GM12878 (cell line): ENCODE data around the gene KCND3. TPM values are rescaled to one million over a fixed set of nuclear protein-coding genes. Genes with fewer than 3 reads are reported as not detected.

Experiments used
- ATAC-seq: fragments of 200-7000 bp; cut with Tn5 transposase; 3 replicates; pipeline ENCODE4 v1.9.1; 2020; ENCODE audit warnings: mild to moderate bottlenecking, moderate library complexity
- BruUV-seq: library from RNA; stranded (reverse); fragments of 400-500 nt; replicated peaks from 2 replicates; lab custom pipeline; 2021; lab: Mats Ljungman, UMichigan
- CTCF ChIA-PET: fragments of 300-600 bp; sonication (Branson Sonifier 250); formaldehyde crosslinking; extraction: SDS; loops from one replicate; lab custom pipeline; 2021; ENCODE audit warnings: inconsistent platforms; lab: Yijun Ruan, JAX
- POLR2A ChIA-PET: fragments of 350-600 bp; formaldehyde crosslinking; extraction: SDS; loops from one replicate; lab custom pipeline; 2021; ENCODE audit warnings: inconsistent platforms; lab: Charles Lee
- RAD21 ChIA-PET: fragments of 300-600 bp; sonication (Branson Sonifier 250); formaldehyde crosslinking; loops from one replicate; lab custom pipeline; 2023; ENCODE audit warnings: antibody characterized with exemption; ENCODE audit not compliant: unreplicated experiment; lab: Charles Lee
- SMC1A ChIA-PET: fragments of 300-600 bp; sonication (Branson Sonifier 250); formaldehyde crosslinking; loops from one replicate; lab custom pipeline; 2023; ENCODE audit not compliant: unreplicated experiment, uncharacterized antibody; lab: Charles Lee
- DNase-seq: peaks from one replicate; pipeline ENCODE4 v3.0.0-alpha.2; 2011; ENCODE audit warnings: low read depth, low spot score
- FAIRE-seq: peaks from 3 replicates; lab custom pipeline; 2011; peaks lifted over from hg19 to GRCh38; lab: Jason Lieb, UNC
- H2AFZ ChIP-seq: 2 replicates; pipeline ENCODE4 v1.6.0; 2011; ENCODE audit warnings: low read depth, low read length, control low read depth; ENCODE audit not compliant: control insufficient read depth
- H3K27ac ChIP-seq: 2 replicates; pipeline ENCODE4 v1.5.1; 2011; ENCODE audit warnings: control low read depth; ENCODE audit not compliant: control insufficient read depth, insufficient read depth
- H3K27me3 ChIP-seq, 2 experiments: replicated peaks in 1 of 2; 2 replicates each; pipeline versions ENCODE4 v1.6.0 to v1.6.1; 2011; ENCODE audit warnings: low read length in 1 of 2; ENCODE audit not compliant: control insufficient read depth in 2 of 2, insufficient read depth in 2 of 2
- H3K36me3 ChIP-seq, 2 experiments: 2 replicates each; pipeline ENCODE4 v1.5.1; 2011; ENCODE audit warnings: low read length in 1 of 2; ENCODE audit not compliant: control insufficient read depth in 2 of 2, insufficient read depth in 2 of 2
- H3K4me1 ChIP-seq: 2 replicates; pipeline ENCODE4 v1.6.1; 2011; ENCODE audit warnings: mild to moderate bottlenecking, low read length, moderate library complexity, mixed read lengths; ENCODE audit not compliant: control insufficient read depth, insufficient read depth
- H3K4me2 ChIP-seq: 2 replicates; pipeline ENCODE4 v1.6.0; 2011; ENCODE audit warnings: control low read depth; ENCODE audit not compliant: control insufficient read depth, insufficient read depth
- H3K4me3 ChIP-seq: fragments of 200-600 bp; sonication (generic); 2 replicates; pipeline ENCODE4 v1.5.1; 2016
- H3K79me2 ChIP-seq: 2 replicates; pipeline ENCODE4 v1.6.0; 2011; ENCODE audit warnings: low read length; ENCODE audit not compliant: control insufficient read depth, insufficient read depth
- H3K9ac ChIP-seq: 2 replicates; pipeline ENCODE4 v1.8.0; 2011; ENCODE audit warnings: low read length, control low read depth, mixed read lengths; ENCODE audit not compliant: control insufficient read depth, insufficient read depth
- H3K9me3 ChIP-seq: replicated peaks from 3 replicates; pipeline ENCODE4 v1.5.1; 2011; ENCODE audit warnings: mild to moderate bottlenecking, low read length; ENCODE audit not compliant: control insufficient read depth, insufficient read depth
- H4K20me1 ChIP-seq: 2 replicates; pipeline ENCODE4 v1.6.0; 2011; ENCODE audit not compliant: control insufficient read depth, insufficient read depth
- ASH2L ChIP-seq: fragments of 300-600, 200-600 bp; sonication (generic); IDR thresholded peaks from 2 replicates; pipeline ENCODE4 v1.6.1; 2017; ENCODE audit warnings: low read depth, mild to moderate bottlenecking, borderline replicate concordance
- BHLHE40 ChIP-seq, 2 experiments: fragments of 450-650 bp in 1 of 2; IDR thresholded peaks; 2 replicates each; pipeline ENCODE4 v1.6.1; 2011 to 2017; ENCODE audit warnings: low read depth in 2 of 2, borderline replicate concordance in 1 of 2, improper control_type of control experiment in 1 of 2, low read length in 1 of 2, mild to moderate bottlenecking in 1 of 2
- CHD4 ChIP-seq: fragments of 200-600 bp; sonication (generic); IDR thresholded peaks from 2 replicates; pipeline ENCODE4 v1.6.1; 2016; ENCODE audit warnings: mild to moderate bottlenecking
- EP300 ChIP-seq, 2 experiments: fragments of 150-350 bp in 1 of 2; IDR thresholded peaks; 2 replicates each; pipeline ENCODE4 v1.6.1; 2011 to 2012; ENCODE audit warnings: low read depth in 2 of 2, low read length in 2 of 2, borderline replicate concordance in 1 of 2, improper control_type of control experiment in 1 of 2, inconsistent platforms in 1 of 2; ENCODE audit not compliant: control insufficient read depth in 1 of 2
- NBN ChIP-seq: fragments of 450-650 bp; IDR thresholded peaks from 2 replicates; pipeline ENCODE4 v1.6.1; 2016
- RB1 ChIP-seq: fragments of 450-650 bp; formaldehyde crosslinking; IDR thresholded peaks from 2 replicates; pipeline ENCODE4 v1.6.1; 2017; ENCODE audit warnings: mild to moderate bottlenecking, borderline replicate concordance
- SMAD5 ChIP-seq: IDR thresholded peaks from 2 replicates; pipeline ENCODE4 v1.6.1; 2016; ENCODE audit warnings: antibody characterized with exemption, low read depth
- SP1 ChIP-seq: IDR thresholded peaks from one replicate; pipeline ENCODE4 v1.6.1; 2011; ENCODE audit warnings: low read depth, low read length
- SUPT20H ChIP-seq: IDR thresholded peaks from 2 replicates; pipeline ENCODE4 v1.6.1; 2011; ENCODE audit warnings: low read depth, mild to moderate bottlenecking, low read length, moderate library complexity, borderline replicate concordance; ENCODE audit not compliant: control insufficient read depth
- WGBS: methylation state at CpG from one replicate; pipeline ENCODE4 v1.1.6; 2016; ENCODE audit warnings: low lambda C conversion rate; ENCODE audit not compliant: insufficient replicate concordance, insufficient coverage; ENCODE audit errors: missing lambda C conversion rate; 5-methylcytosine and 5-hydroxymethylcytosine counted together
- in situ Hi-C: fragments of 300-500 bp; cut with MboI; formaldehyde crosslinking; loops from 9 replicates; pipeline ENCODE4 v1.14.3; 2018; ENCODE audit warnings: mixed read lengths
- intact Hi-C: fragments of 100-400 bp; cut with micrococcal nuclease; formaldehyde crosslinking; loops from one replicate; pipeline ENCODE4 v1.14.2; 2022; ENCODE audit not compliant: unreplicated experiment
- polyA plus RNA-seq, 11 experiments: library from polyadenylated mRNA; depleted of rRNA in 4 of 11; unstranded in 6 of 11; stranded (reverse) in 5 of 11; fragments of >200 nt; fragmentation: Nextera tagmentation in 4 of 11; fragmentation: Illumina TruSeq in 1 of 11; extraction: Ambion mirVana in 4 of 11; extraction: Trizol in 1 of 11; gene quantifications; 1 replicate in 1 of 11; 2 replicates in 10 of 11; pipeline versions ENCODE4 v1.2.1 to v1.2.3, GENCODE V29; 2011 to 2016; ENCODE audit warnings: inconsistent platforms in 2 of 11, missing spikeins in 2 of 11, low read depth in 1 of 11
- total RNA-seq, 4 experiments: library from RNA; depleted of rRNA in 3 of 4; stranded (reverse); fragments of >200 nt in 3 of 4; fragmentation: Illumina TruSeq in 1 of 4; extraction: Trizol in 1 of 4; gene quantifications; 2 replicates each; pipeline versions ENCODE4 v1.2.1 to v1.2.3, GENCODE V29; 2013 to 2021
- TF ChIP-seq, protein P1 (sequence below): fragments of 450-650 bp; IDR thresholded peaks from 2 replicates; pipeline ENCODE4 v1.6.1; 2017; ENCODE audit warnings: borderline replicate concordance
- TF ChIP-seq, protein P2 (sequence below): IDR thresholded peaks from 2 replicates; pipeline ENCODE4 v1.6.1; 2012; ENCODE audit warnings: mild to moderate bottlenecking, low read depth, low read length
- TF ChIP-seq, protein P3 (sequence below): fragments of 450-650 bp; IDR thresholded peaks from 2 replicates; pipeline ENCODE4 v1.6.1; 2017; ENCODE audit warnings: mild to moderate bottlenecking, moderate library complexity

Gene KCND3
- total and polyA plus RNA-seq, 10 of the 15 experiments (the other 5 are each of a cell fraction or from before 2014, with no cell fraction given): 0.02 TPM; not detected in 9

DNA sequence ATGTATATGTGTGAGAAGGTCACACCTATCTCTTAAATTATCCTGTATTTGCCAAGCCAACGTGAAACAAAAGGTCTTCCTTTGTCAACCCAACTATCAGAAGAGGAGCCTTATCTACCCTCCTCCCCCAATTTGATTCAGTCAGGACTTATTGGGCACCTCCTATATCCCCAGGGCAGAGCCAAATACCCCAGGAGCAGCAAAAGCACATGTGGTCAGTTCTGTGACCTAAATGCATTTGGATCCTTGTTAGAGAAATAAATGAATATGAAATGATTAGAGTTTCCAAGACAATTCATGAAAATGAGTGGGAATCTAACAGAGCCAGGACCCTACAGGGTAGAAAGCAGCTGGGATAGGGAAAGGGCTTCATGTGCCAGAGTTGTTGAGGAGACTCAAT, 37.0 kb upstream of the KCND3 start:
- no peak overlapping the region for H2AFZ ChIP-seq
- no peaks in the 10 kb centered on the region for H3K79me2 ChIP-seq
- in situ Hi-C loops: no loop called here
- 0% methylated on average over 1 of the region's 1 CpG for WGBS
- SMC1A ChIA-PET: no interaction called here
- ATAC-seq: no peak
- H3K9ac ChIP-seq: no peak overlapping the region
- H3K27me3 ChIP-seq: no peaks in the 10 kb centered on the region; a peak in 2 of 4 replicates
- CTCF ChIA-PET: no interaction called here
- H3K27ac ChIP-seq: no peak overlapping the region
- no peak for FAIRE-seq
- BruUV-seq: no TSS peak
- intact Hi-C loops: loop anchor here (10.0 kb wide), 1 partner anchor 278 kb away; no protein-coding TSS in a partner anchor
- no peaks in the 10 kb centered on the region for H4K20me1 ChIP-seq
- H3K9me3 ChIP-seq: no peaks in the 10 kb centered on the region
- RAD21 ChIA-PET: no interaction called here
- H3K4me3 ChIP-seq: no peak overlapping the region
- TF ChIP-seq SMAD5 (no peak), CHD4 (no peak), SP1 (no peak), RB1 (no peak), EP300 (IDR thresholded peaks at IDR 0.05; ENCODE audit: borderline replicate concordance in 1 of 2, control insufficient read depth in 1 of 2, low read depth in 2 of 2, low read length in 2 of 2) (no peak), SUPT20H (no peak), BHLHE40 (IDR thresholded peaks at IDR 0.05; ENCODE audit: borderline replicate concordance in 1 of 2, low read depth in 2 of 2, low read length in 1 of 2) (no peak), ASH2L (no peak), NBN (no peak)
- TF ChIP-seq, protein P1, sequence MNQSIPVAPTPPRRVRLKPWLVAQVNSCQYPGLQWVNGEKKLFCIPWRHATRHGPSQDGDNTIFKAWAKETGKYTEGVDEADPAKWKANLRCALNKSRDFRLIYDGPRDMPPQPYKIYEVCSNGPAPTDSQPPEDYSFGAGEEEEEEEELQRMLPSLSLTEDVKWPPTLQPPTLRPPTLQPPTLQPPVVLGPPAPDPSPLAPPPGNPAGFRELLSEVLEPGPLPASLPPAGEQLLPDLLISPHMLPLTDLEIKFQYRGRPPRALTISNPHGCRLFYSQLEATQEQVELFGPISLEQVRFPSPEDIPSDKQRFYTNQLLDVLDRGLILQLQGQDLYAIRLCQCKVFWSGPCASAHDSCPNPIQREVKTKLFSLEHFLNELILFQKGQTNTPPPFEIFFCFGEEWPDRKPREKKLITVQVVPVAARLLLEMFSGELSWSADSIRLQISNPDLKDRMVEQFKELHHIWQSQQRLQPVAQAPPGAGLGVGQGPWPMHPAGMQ: no peak
- TF ChIP-seq, protein P2, sequence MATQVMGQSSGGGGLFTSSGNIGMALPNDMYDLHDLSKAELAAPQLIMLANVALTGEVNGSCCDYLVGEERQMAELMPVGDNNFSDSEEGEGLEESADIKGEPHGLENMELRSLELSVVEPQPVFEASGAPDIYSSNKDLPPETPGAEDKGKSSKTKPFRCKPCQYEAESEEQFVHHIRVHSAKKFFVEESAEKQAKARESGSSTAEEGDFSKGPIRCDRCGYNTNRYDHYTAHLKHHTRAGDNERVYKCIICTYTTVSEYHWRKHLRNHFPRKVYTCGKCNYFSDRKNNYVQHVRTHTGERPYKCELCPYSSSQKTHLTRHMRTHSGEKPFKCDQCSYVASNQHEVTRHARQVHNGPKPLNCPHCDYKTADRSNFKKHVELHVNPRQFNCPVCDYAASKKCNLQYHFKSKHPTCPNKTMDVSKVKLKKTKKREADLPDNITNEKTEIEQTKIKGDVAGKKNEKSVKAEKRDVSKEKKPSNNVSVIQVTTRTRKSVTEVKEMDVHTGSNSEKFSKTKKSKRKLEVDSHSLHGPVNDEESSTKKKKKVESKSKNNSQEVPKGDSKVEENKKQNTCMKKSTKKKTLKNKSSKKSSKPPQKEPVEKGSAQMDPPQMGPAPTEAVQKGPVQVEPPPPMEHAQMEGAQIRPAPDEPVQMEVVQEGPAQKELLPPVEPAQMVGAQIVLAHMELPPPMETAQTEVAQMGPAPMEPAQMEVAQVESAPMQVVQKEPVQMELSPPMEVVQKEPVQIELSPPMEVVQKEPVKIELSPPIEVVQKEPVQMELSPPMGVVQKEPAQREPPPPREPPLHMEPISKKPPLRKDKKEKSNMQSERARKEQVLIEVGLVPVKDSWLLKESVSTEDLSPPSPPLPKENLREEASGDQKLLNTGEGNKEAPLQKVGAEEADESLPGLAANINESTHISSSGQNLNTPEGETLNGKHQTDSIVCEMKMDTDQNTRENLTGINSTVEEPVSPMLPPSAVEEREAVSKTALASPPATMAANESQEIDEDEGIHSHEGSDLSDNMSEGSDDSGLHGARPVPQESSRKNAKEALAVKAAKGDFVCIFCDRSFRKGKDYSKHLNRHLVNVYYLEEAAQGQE: no peak
- TF ChIP-seq, protein P3, sequence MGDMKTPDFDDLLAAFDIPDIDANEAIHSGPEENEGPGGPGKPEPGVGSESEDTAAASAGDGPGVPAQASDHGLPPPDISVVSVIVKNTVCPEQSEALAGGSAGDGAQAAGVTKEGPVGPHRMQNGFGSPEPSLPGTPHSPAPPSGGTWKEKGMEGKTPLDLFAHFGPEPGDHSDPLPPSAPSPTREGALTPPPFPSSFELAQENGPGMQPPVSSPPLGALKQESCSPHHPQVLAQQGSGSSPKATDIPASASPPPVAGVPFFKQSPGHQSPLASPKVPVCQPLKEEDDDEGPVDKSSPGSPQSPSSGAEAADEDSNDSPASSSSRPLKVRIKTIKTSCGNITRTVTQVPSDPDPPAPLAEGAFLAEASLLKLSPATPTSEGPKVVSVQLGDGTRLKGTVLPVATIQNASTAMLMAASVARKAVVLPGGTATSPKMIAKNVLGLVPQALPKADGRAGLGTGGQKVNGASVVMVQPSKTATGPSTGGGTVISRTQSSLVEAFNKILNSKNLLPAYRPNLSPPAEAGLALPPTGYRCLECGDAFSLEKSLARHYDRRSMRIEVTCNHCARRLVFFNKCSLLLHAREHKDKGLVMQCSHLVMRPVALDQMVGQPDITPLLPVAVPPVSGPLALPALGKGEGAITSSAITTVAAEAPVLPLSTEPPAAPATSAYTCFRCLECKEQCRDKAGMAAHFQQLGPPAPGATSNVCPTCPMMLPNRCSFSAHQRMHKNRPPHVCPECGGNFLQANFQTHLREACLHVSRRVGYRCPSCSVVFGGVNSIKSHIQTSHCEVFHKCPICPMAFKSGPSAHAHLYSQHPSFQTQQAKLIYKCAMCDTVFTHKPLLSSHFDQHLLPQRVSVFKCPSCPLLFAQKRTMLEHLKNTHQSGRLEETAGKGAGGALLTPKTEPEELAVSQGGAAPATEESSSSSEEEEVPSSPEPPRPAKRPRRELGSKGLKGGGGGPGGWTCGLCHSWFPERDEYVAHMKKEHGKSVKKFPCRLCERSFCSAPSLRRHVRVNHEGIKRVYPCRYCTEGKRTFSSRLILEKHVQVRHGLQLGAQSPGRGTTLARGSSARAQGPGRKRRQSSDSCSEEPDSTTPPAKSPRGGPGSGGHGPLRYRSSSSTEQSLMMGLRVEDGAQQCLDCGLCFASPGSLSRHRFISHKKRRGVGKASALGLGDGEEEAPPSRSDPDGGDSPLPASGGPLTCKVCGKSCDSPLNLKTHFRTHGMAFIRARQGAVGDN: no peak
- H3K4me1 ChIP-seq: no peaks in the 10 kb centered on the region
- POLR2A ChIA-PET: no interaction called here
- DNase-seq: no peak
- H3K36me3 ChIP-seq: no peaks in the 10 kb centered on the region
- H3K4me2 ChIP-seq: no peak overlapping the region
